ENCODE data around the gene UHRF2.

The UHRF2 gene

DNA sequence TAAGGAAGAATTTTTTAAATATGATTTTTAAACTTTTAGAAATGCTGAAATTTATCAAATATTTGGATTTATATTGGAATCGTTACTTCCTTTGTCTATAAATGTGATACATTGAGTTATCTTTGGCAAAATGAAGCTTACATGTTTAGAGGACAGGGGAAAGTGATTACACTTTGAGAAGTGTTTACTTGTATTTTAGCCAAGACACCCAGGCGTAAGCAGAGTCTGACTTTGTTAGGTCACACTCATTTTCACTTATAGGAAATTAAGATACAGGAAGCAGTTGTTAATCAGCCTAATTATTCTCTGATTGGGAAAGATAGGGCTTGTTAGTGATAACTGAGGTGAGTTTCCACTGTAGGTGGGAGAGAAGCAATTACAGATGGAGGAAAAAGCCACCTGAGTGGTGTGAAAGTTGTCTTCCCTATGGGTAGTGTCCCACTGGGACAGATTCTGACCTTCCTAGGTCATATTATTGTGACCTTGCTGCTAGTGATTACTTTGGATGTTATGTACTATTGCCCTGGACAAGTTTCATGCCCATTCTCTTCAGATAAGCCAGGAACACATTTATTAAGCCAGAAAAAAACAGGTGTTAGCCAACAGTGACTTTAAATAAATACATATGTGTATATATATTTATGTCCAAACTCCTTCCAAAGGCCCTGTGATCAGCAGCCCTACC lies 88.7 kb downstream of the UHRF2 start:
- POLR2A ChIA-PET: no interaction called here
- H3K36me3 ChIP-seq (ENCODE audit: control insufficient read depth in 4 of 4, insufficient read depth in 4 of 4, low read length in 3 of 4): peaks cover 34 to 81% (median 53%) of the 10 kb centered on the region in 4 experiments
- 100% methylated on average over 2 of the region's 2 CpGs for WGBS (ENCODE audit: insufficient coverage)

DNA sequence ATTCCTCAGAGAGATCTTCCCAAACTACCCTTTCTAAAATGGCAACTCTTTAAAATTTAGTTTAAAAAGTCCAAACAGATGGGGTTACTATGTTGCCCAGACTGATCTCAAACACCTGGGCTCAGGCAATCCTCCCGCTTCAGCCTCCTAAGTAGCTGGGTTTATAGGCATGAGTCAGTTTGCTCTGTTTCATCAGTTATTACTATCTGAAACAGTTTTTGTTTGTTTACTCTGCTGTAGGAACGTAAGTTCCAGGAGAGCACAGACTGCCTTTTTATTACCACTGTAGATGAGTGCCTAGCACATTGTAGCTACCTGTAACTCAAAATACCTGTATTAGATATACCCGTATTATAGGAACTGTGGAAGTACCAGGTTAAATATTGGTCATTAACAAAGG lies 89.4 kb downstream of the UHRF2 start:
- WGBS (ENCODE audit: insufficient coverage): 100% methylated on average over 2 of the region's 3 CpGs
- no peak for DNase-seq
- Histone ChIP-seq H3K4me3 (ENCODE audit: control insufficient read depth in 1 of 7, extremely low read depth in 1 of 7, insufficient read depth in 4 of 7, low read depth in 2 of 7, low read length in 6 of 7) (no peak overlapping the region), H3K27ac (ENCODE audit: insufficient read depth in 1 of 2, low read depth in 1 of 2, low read length in 2 of 2, poor library complexity in 1 of 2, severe bottlenecking in 2 of 2) (no peak overlapping the region), H3K36me3 (ENCODE audit: control insufficient read depth in 4 of 4, insufficient read depth in 4 of 4, low read length in 3 of 4) (peaks cover 27 to 82% (median 48%) of the 10 kb centered on the region in 4 experiments), H3K9me3 (ENCODE audit: control extremely low read depth in 1 of 5, control insufficient read depth in 4 of 5, insufficient read depth in 2 of 5, low read depth in 1 of 5, low read length in 4 of 5) (no peaks in the 10 kb centered on the region), H3K27me3 (replicated peaks in 2 of 5; ENCODE audit: control insufficient read depth in 4 of 5, insufficient read depth in 5 of 5, low read length in 4 of 5) (no peaks in the 10 kb centered on the region), H3K4me1 (ENCODE audit: control extremely low read depth in 1 of 4, control insufficient read depth in 4 of 4, insufficient read depth in 4 of 4, low read length in 3 of 4) (no peaks in the 10 kb centered on the region)
- ChIA-PET CTCF (interaction anchor here (1.2 kb wide), 1 partner anchor 29 kb away, joined by 3 read pairs; no protein-coding TSS in a partner anchor), POLR2A (no interaction called here)

More for the DNA sequence above, 88.7 kb downstream of the UHRF2 start:
- H3K4me3 ChIP-seq (ENCODE audit: control insufficient read depth in 1 of 7, extremely low read depth in 1 of 7, insufficient read depth in 4 of 7, low read depth in 2 of 7, low read length in 6 of 7): no peak overlapping the region
- DNase-seq: no peak
- H3K9me3 ChIP-seq (ENCODE audit: control extremely low read depth in 1 of 5, control insufficient read depth in 4 of 5, insufficient read depth in 2 of 5, low read depth in 1 of 5, low read length in 4 of 5): no peaks in the 10 kb centered on the region
- no peaks in the 10 kb centered on the region for H3K27me3 ChIP-seq (replicated peaks in 2 of 5; ENCODE audit: control insufficient read depth in 4 of 5, insufficient read depth in 5 of 5, low read length in 4 of 5)
- no peaks in the 10 kb centered on the region for H3K4me1 ChIP-seq (ENCODE audit: control extremely low read depth in 1 of 4, control insufficient read depth in 4 of 4, insufficient read depth in 4 of 4, low read length in 3 of 4)
- CTCF ChIA-PET: no interaction called here
- no peak overlapping the region for H3K27ac ChIP-seq (ENCODE audit: insufficient read depth in 1 of 2, low read depth in 1 of 2, low read length in 2 of 2, poor library complexity in 1 of 2, severe bottlenecking in 2 of 2)

GRCh38 chr9:6506571-6506970 lies 93.6 kb downstream of the UHRF2 start:
- no peak overlapping the region for H3K27ac ChIP-seq (ENCODE audit: insufficient read depth in 1 of 2, low read depth in 1 of 2, low read length in 2 of 2, poor library complexity in 1 of 2, severe bottlenecking in 2 of 2)
- no peak for DNase-seq
- no CpG with 5 or more reads among the region's 2 CpGs for WGBS (ENCODE audit: insufficient coverage)

DNA sequence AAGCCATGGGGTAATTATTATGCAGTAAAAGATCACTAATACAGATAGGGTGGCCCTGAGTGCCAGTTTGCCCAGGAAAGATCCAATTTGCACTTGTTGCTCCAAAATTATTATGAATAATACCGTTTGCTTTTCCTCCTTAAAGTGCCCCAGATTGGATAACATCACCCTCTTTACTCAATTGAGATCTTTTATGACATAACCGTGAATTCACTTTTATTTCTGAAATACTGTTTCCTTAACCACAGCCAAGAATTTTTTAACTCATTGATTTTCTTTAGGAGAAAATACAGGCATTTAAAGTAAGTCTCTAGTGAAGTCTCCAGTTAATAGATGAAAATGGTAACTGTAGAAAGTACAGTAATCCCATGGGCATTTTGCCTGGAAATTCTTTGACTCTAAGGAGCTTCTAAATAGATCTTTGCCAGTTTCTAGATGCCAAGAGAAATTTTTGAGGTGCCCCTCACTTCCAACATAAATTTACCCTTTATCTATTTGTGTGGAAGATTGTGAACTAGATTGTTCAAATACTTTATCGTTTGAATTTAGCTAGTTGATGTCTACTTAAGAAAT lies 99.2 kb downstream of the UHRF2 start:
- Histone ChIP-seq H3K27me3 (replicated peaks in 2 of 5; ENCODE audit: control insufficient read depth in 4 of 5, insufficient read depth in 5 of 5, low read length in 4 of 5) (no peaks in the 10 kb centered on the region), H3K36me3 (ENCODE audit: control insufficient read depth in 4 of 4, insufficient read depth in 4 of 4, low read length in 3 of 4) (peaks cover 0 to 14% (median 9%) of the 10 kb centered on the region in 4 experiments), H3K4me3 (ENCODE audit: control insufficient read depth in 1 of 7, extremely low read depth in 1 of 7, insufficient read depth in 4 of 7, low read depth in 2 of 7, low read length in 6 of 7) (no peak overlapping the region), H3K27ac (ENCODE audit: insufficient read depth in 1 of 2, low read depth in 1 of 2, low read length in 2 of 2, poor library complexity in 1 of 2, severe bottlenecking in 2 of 2) (no peak overlapping the region), H3K9me3 (ENCODE audit: control extremely low read depth in 1 of 5, control insufficient read depth in 4 of 5, insufficient read depth in 2 of 5, low read depth in 1 of 5, low read length in 4 of 5) (no peaks in the 10 kb centered on the region), H3K4me1 (ENCODE audit: control extremely low read depth in 1 of 4, control insufficient read depth in 4 of 4, insufficient read depth in 4 of 4, low read length in 3 of 4) (no peaks in the 10 kb centered on the region)
- CTCF ChIA-PET: no interaction called here
- DNase-seq: no peak
- WGBS (ENCODE audit: insufficient coverage): 100% methylated on average over 1 of the region's 3 CpGs
- POLR2A ChIA-PET: no interaction called here

More at GRCh38 chr9:6506571-6506970, 93.6 kb downstream of the UHRF2 start:
- Histone ChIP-seq H3K4me1 (ENCODE audit: control extremely low read depth in 1 of 4, control insufficient read depth in 4 of 4, insufficient read depth in 4 of 4, low read length in 3 of 4) (no peaks in the 10 kb centered on the region), H3K4me3 (ENCODE audit: control insufficient read depth in 1 of 7, extremely low read depth in 1 of 7, insufficient read depth in 4 of 7, low read depth in 2 of 7, low read length in 6 of 7) (no peak overlapping the region), H3K9me3 (ENCODE audit: control extremely low read depth in 1 of 5, control insufficient read depth in 4 of 5, insufficient read depth in 2 of 5, low read depth in 1 of 5, low read length in 4 of 5) (no peaks in the 10 kb centered on the region), H3K27me3 (replicated peaks in 2 of 5; ENCODE audit: control insufficient read depth in 4 of 5, insufficient read depth in 5 of 5, low read length in 4 of 5) (no peaks in the 10 kb centered on the region), H3K36me3 (ENCODE audit: control insufficient read depth in 4 of 4, insufficient read depth in 4 of 4, low read length in 3 of 4) (peaks cover 9 to 59% (median 36%) of the 10 kb centered on the region in 4 experiments)
- POLR2A ChIA-PET: no interaction called here
- CTCF ChIA-PET: interaction anchor here (1.0 to 1.1 kb wide), 2 partner anchors 39 to 155 kb away, joined by 3 read pairs; no protein-coding TSS in a partner anchor

GRCh38 chr9:6522263-6522662 lies 109.3 kb downstream of the UHRF2 start:
- ChIA-PET POLR2A (no interaction called here), CTCF (no interaction called here)
- peaks cover 0 to 4% (median 2%) of the 10 kb centered on the region in 4 experiments for H3K36me3 ChIP-seq (ENCODE audit: control insufficient read depth in 4 of 4, insufficient read depth in 4 of 4, low read length in 3 of 4)
- 100% methylated on average over 2 of the region's 4 CpGs for WGBS (ENCODE audit: insufficient coverage)
- DNase-seq: no peak
- H3K27ac ChIP-seq (ENCODE audit: insufficient read depth in 1 of 2, low read depth in 1 of 2, low read length in 2 of 2, poor library complexity in 1 of 2, severe bottlenecking in 2 of 2): no peak overlapping the region
- no peak overlapping the region for H3K4me3 ChIP-seq (ENCODE audit: control insufficient read depth in 1 of 7, extremely low read depth in 1 of 7, insufficient read depth in 4 of 7, low read depth in 2 of 7, low read length in 6 of 7)
- H3K27me3 ChIP-seq (replicated peaks in 2 of 5; ENCODE audit: control insufficient read depth in 4 of 5, insufficient read depth in 5 of 5, low read length in 4 of 5): no peaks in the 10 kb centered on the region
- no peaks in the 10 kb centered on the region for H3K4me1 ChIP-seq (ENCODE audit: control extremely low read depth in 1 of 4, control insufficient read depth in 4 of 4, insufficient read depth in 4 of 4, low read length in 3 of 4)
- peaks cover 0 to 11% (median 4%) of the 10 kb centered on the region in 5 experiments for H3K9me3 ChIP-seq (ENCODE audit: control extremely low read depth in 1 of 5, control insufficient read depth in 4 of 5, insufficient read depth in 2 of 5, low read depth in 1 of 5, low read length in 4 of 5)

DNA sequence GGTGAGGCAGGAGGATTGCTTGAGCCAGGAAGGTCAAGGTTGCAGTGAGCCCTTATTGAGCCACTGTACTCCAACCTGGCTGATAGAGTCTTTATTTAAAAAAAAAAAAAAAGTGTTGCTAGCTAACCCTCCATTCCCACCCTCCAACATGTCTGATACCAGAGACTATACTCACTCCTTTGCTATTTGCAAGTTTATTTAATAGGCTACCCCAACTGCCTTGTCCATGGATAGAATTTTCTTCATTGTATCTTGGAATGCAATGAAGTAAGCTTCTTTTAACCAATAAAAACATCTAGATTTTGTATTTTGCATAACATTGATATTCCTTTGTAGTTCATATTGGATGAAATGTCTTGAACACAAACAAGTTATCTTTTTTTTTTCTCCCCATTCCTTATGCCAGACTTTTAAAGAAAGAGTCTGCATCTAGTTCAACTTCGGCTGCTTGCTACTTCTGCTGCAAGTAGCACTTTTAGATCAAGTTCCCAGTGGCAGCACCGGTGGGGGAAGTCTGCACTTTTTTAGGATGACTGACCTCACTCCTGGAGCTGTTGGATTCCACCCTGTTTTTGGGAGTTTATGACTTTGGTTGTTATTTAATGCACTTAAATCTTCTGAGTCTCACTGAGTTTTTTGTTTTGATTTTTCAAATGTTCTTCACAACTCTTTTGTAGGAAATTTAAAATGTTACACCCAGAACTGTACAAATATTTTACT lies 112.5 kb downstream of the UHRF2 start:
- DNase-seq: no peak
- Histone ChIP-seq H3K9me3 (ENCODE audit: control extremely low read depth in 1 of 5, control insufficient read depth in 4 of 5, insufficient read depth in 2 of 5, low read depth in 1 of 5, low read length in 4 of 5) (peaks cover 0 to 11% (median 4%) of the 10 kb centered on the region in 5 experiments), H3K27ac (ENCODE audit: insufficient read depth in 1 of 2, low read depth in 1 of 2, low read length in 2 of 2, poor library complexity in 1 of 2, severe bottlenecking in 2 of 2) (no peak overlapping the region), H3K27me3 (replicated peaks in 2 of 5; ENCODE audit: control insufficient read depth in 4 of 5, insufficient read depth in 5 of 5, low read length in 4 of 5) (no peaks in the 10 kb centered on the region), H3K4me1 (ENCODE audit: control extremely low read depth in 1 of 4, control insufficient read depth in 4 of 4, insufficient read depth in 4 of 4, low read length in 3 of 4) (no peaks in the 10 kb centered on the region), H3K4me3 (ENCODE audit: control insufficient read depth in 1 of 7, extremely low read depth in 1 of 7, insufficient read depth in 4 of 7, low read depth in 2 of 7, low read length in 6 of 7) (no peak overlapping the region), H3K36me3 (ENCODE audit: control insufficient read depth in 4 of 4, insufficient read depth in 4 of 4, low read length in 3 of 4) (peaks cover 0 to 3% (median 2%) of the 10 kb centered on the region in 4 experiments)
- CTCF ChIA-PET: interaction anchor here (0.6 kb wide), 2 partner anchors 25 to 723 kb away, joined by 3 read pairs; no protein-coding TSS in a partner anchor
- 80% methylated on average over 2 of the region's 2 CpGs for WGBS (ENCODE audit: insufficient coverage)
- POLR2A ChIA-PET: no interaction called here

GRCh38 chr9:6535594-6535993 lies 122.6 kb downstream of the UHRF2 start:
- no peaks in the 10 kb centered on the region for H3K9me3 ChIP-seq (ENCODE audit: control extremely low read depth in 1 of 5, control insufficient read depth in 4 of 5, insufficient read depth in 2 of 5, low read depth in 1 of 5, low read length in 4 of 5)
- POLR2A ChIA-PET: no interaction called here

More at GRCh38 chr9:6535594-6535993, 122.6 kb downstream of the UHRF2 start:
- 100% methylated on average over 2 of the region's 3 CpGs for WGBS (ENCODE audit: insufficient coverage)
- H3K27me3 ChIP-seq (replicated peaks in 2 of 5; ENCODE audit: control insufficient read depth in 4 of 5, insufficient read depth in 5 of 5, low read length in 4 of 5): peaks cover 0 to 2% (median 0%) of the 10 kb centered on the region in 5 experiments
- no peak for DNase-seq
- no peaks in the 10 kb centered on the region for H3K36me3 ChIP-seq (ENCODE audit: control insufficient read depth in 4 of 4, insufficient read depth in 4 of 4, low read length in 3 of 4)
- CTCF ChIA-PET: no interaction called here
- no peak overlapping the region for H3K4me3 ChIP-seq (ENCODE audit: control insufficient read depth in 1 of 7, extremely low read depth in 1 of 7, insufficient read depth in 4 of 7, low read depth in 2 of 7, low read length in 6 of 7)
- no peak overlapping the region for H3K27ac ChIP-seq (ENCODE audit: insufficient read depth in 1 of 2, low read depth in 1 of 2, low read length in 2 of 2, poor library complexity in 1 of 2, severe bottlenecking in 2 of 2)
- no peaks in the 10 kb centered on the region for H3K4me1 ChIP-seq (ENCODE audit: control extremely low read depth in 1 of 4, control insufficient read depth in 4 of 4, insufficient read depth in 4 of 4, low read length in 3 of 4)
